Mucosa of rectum (tissue), 2 donors: ENCODE results near the gene CNFN.

ENCODE experiments used
- H3K27ac ChIP-seq, 2 donors: one replicate each; pipeline ENCODE4 v1.7.0; 2013; ENCODE audit warnings: inconsistent platforms in 2 of 2, low read depth in 2 of 2, low read length in 2 of 2
- H3K27me3 ChIP-seq, 2 donors: one replicate each; pipeline ENCODE4 v1.7.0; 2013; ENCODE audit warnings: low read length in 2 of 2; ENCODE audit not compliant: control insufficient read depth in 2 of 2, insufficient read depth in 2 of 2
- H3K36me3 ChIP-seq, 2 donors: one replicate each; pipeline ENCODE4 v1.7.0; 2013; ENCODE audit warnings: low read length in 2 of 2; ENCODE audit not compliant: control insufficient read depth in 2 of 2, insufficient read depth in 2 of 2
- H3K4me1 ChIP-seq, 2 donors: one replicate each; pipeline ENCODE4 v1.7.0; 2013; ENCODE audit warnings: low read length in 2 of 2, mild to moderate bottlenecking in 1 of 2; ENCODE audit not compliant: control insufficient read depth in 2 of 2, insufficient read depth in 2 of 2
- H3K4me3 ChIP-seq, 2 donors: one replicate each; pipeline ENCODE4 v1.7.0; 2013; ENCODE audit warnings: low read length in 2 of 2
- H3K9ac ChIP-seq, 2 donors: one replicate each; pipeline ENCODE4 v1.7.0; 2013; ENCODE audit warnings: low read length in 2 of 2, low read depth in 1 of 2, mild to moderate bottlenecking in 1 of 2
- H3K9me3 ChIP-seq, 2 donors: one replicate each; pipeline ENCODE4 v1.7.0; 2013; ENCODE audit warnings: low read length in 2 of 2; ENCODE audit not compliant: control insufficient read depth in 2 of 2
- donor health status: healthy.
- donor health status: Normal muscosa, but diverticular disease.

Gene CNFN

DNA sequence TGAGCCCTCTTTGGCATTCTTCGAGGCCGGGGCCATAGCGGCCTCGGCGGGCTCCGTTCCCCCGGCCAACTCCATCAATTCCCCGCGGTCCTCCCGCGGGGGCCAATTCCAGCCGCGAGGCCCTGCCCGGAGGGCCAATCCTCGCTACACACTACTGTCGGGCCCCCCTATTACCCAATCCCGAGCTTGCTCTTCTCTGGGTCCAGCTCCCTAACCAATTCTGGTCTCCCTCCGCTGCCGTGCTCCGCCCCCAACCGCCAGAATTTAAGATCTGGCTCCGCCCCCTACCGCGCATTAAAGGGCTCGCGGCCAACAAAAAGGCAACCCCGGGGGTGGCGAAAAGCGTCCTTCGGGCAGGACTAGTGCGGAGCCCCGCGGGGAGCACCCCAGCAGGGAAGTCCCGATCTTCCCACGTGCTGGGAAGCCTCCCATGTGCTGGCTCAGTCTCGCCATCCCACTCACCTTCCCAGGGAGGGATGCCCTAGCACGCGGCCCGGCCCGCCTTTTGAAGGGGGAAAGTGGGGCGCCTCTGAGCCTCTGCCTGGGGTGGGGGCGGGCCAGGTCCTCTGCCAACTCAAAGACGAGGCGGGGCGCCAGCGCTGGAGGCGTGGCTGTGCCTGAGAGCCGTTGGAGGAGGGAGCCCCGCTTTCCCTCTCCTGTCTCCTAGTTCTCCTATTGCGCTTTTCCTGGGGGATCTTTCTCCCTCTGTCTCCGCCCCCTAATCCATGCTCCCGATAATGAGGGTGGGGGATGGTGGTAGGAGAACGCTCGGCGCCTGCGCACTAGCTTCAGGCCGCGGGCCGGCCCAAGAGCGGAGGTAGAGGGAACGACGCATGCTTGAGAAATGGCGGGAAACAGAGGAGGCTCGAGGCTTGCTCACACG lies 33.6 kb upstream of the CNFN start:
- H3K4me1 ChIP-seq, result peaks cover 18 to 30% of the 10 kb centered on the region in 2 donors

DNA sequence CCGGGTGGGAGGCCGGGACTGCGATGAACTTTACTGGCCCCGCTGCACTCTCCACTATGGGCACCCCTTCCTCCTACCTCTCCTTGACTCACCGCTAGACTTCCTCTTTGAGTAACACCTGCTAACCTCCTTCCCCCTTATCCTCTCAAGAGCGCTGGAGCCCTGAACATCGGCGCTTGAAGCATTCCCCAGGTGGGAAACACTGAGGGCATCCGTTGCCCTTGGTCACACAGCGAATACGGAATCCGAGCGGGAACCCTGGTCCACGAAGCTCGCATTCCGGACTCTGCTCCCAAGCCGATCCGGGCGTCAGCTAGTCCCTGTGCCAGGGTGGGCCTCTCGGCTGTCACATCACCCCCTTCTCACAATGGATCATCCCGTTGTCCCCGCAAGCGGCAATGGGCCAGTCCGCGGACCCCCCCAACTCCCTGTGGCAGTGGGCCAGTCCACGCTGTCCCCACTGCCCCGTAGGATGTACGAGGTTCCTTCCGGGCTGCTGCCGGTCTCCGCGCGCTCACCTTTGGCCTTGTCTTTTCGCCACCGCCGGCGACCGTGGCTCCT lies 32.9 kb upstream of the CNFN start:
- Histone ChIP-seq H3K36me3 (no peaks in the 10 kb centered on the region), H3K4me1 (peaks cover 18 to 30% of the 10 kb centered on the region in 2 donors), H3K9ac (peak overlapping the region; percentile 55 to 80), H3K4me3 (peak overlapping the region; percentile 54 to 85), H3K9me3 (no peaks in the 10 kb centered on the region), H3K27ac (peak overlapping the region; percentile 19 to 71), H3K27me3 (peaks cover 4 to 6% of the 10 kb centered on the region in 2 donors)

More for the DNA sequence above, 33.6 kb upstream of the CNFN start:
- Histone ChIP-seq H3K9ac (peak overlapping the region; percentile 55 to 80), H3K36me3 (no peaks in the 10 kb centered on the region), H3K27ac (peak overlapping the region; percentile 19 to 71), H3K4me3 (peak overlapping the region; percentile 54 to 85), H3K27me3 (peaks cover 4 to 6% of the 10 kb centered on the region in 2 donors), H3K9me3 (no peaks in the 10 kb centered on the region)

DNA sequence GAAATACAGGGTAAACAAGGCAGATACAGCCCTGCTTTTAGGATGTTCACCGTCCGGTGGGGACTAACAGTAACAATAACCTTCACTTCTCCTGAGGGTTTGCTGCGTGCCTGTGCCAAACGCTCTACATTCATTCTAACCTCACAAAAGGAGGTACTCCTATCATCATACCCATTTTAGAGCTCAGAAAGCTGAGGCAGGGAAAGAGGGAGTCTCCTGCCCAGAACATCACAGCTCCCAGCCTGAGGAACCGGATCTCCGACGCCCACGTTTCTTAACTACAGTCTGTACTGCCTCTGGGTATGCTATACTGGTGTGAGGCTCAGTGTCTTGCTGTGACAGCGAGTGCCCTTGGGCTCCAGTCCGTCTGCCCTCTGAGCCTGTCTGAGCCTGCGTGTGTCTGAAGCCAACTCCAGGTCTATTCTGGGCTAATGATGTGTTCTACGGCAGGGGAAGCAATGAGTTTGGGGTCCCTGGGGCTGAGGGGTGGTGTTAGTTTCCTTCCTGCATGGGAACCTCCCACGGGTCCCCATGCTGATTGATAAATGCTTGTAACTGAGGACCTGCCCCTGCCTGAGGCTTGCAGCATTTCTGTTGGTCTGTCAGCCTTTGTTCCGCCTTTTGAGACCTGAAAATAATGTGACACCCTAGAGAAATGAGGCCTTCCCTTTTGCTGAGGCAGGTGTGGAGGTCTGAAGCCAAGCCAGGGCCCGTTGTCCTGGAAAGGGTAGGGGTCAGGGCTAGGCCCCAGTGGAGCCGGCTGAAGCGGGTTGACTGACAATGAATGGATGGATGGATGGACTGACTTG lies 32.2 kb upstream of the CNFN start:
- H3K9ac ChIP-seq, result peak overlapping the region; percentile 55 to 80
- H3K27ac ChIP-seq, result peak overlapping the region in 1 of 2 donors; percentile 71
- peak overlapping the region; percentile 54 to 85 for H3K4me3 ChIP-seq

DNA sequence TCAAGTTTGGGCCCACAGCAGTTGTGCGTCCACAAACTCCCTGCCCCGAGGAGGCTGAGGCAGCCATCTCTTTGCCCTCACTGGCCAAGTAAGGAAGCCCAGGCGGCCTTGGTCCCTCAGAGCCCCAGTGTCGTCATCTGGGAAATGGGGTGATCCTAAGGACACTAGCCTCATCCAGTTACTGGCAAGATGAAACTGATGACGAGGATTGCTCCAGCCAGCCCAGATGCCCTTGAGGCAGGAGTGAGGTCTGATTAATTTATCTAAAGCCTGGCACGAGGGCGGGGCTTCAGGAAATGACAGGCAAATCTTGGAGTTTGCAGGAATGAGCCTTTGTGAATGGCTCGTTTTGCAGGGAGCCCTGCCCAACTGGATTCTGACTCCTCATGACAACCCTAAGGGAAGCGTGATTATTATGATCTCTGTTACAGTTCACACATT lies 31.5 kb upstream of the CNFN start:
- H3K27ac ChIP-seq, result no peak overlapping the region
- H3K4me3 ChIP-seq, result no peak overlapping the region
- H3K9me3 ChIP-seq, result no peaks in the 10 kb centered on the region
- H3K27me3 ChIP-seq, result peaks cover 4 to 6% of the 10 kb centered on the region in 2 donors
- no peaks in the 10 kb centered on the region for H3K36me3 ChIP-seq
- no peak overlapping the region for H3K9ac ChIP-seq
- H3K4me1 ChIP-seq, result peaks cover 18 to 30% of the 10 kb centered on the region in 2 donors

More for the DNA sequence above, 32.2 kb upstream of the CNFN start:
- Histone ChIP-seq H3K27me3 (peaks cover 4 to 6% of the 10 kb centered on the region in 2 donors), H3K4me1 (peaks cover 18 to 30% of the 10 kb centered on the region in 2 donors), H3K36me3 (no peaks in the 10 kb centered on the region), H3K9me3 (no peaks in the 10 kb centered on the region)

DNA sequence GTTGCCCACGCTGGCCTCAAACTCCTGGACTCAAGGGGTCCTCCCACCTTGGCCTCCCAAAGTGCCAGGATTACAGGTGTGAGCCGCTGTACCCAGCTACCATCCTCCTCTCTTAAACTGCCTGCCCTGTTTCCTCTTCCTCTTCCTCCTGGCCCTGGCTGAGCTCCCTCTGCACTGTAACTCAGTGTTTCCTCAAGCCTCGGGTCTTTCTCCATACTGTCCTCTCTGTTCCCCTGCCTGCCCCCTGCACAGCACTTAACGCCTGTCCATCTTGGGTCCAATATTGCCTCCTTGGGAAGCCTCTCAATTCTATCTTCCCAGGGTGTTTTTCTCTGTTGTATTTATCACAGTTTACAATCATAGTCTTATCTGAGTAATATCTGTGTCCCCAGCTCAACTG lies 31.0 kb upstream of the CNFN start:
- Histone ChIP-seq H3K9ac (no peak overlapping the region), H3K4me1 (peaks cover 18 to 30% of the 10 kb centered on the region in 2 donors), H3K27ac (no peak overlapping the region), H3K9me3 (no peaks in the 10 kb centered on the region), H3K36me3 (no peaks in the 10 kb centered on the region), H3K27me3 (peaks cover 4 to 6% of the 10 kb centered on the region in 2 donors), H3K4me3 (no peak overlapping the region)

DNA sequence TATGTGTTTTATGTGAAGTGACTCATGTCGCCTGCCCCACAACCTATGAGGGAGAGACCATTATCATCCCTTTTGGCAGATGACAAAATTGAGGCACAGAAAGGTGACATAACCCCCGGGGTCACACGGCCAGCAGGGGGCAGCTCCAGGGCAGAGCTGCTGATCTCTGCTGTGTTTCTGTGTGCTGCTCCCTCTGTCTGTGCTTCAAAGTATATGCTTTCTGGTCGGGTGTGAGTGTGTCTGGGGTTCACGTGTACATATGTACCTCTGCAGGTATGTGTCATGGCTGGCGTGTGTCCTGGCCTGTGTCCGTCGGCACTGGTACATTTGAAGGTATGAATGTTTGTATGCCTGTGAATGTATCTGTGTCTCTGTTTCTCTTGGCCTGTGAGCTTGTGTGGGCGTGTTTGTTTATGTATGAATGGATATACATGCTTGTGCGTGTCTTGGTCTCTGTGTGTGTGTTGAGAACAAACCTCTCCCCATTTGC lies 30.0 kb upstream of the CNFN start:
- Histone ChIP-seq H3K36me3 (no peaks in the 10 kb centered on the region), H3K27ac (no peak overlapping the region), H3K27me3 (peaks cover 4% of the 10 kb centered on the region in 2 donors), H3K4me3 (no peak overlapping the region), H3K9me3 (no peaks in the 10 kb centered on the region), H3K4me1 (peaks cover 18 to 30% of the 10 kb centered on the region in 2 donors), H3K9ac (no peak overlapping the region)

DNA sequence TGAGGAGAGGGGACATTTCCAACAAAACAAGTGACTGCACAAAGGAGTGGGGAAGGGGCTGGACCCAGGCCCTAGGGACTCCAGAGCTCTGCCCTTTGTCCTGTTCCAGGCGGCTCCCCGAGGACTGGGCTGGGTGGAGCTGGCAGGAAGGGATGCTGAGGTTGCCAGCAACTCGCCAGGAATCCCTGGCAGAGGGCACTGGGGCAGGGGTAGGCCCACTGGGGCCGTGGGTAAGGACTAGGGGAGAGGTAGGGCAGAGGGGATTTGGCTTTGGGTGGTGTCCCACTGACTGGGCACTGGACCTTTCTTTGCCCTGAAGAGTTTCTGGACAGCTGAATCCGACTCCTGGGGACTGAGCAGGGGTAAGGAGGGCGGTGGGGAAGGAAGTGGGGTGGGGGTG lies 29.2 kb upstream of the CNFN start:
- Histone ChIP-seq H3K9me3 (no peaks in the 10 kb centered on the region), H3K4me3 (no peak overlapping the region), H3K27me3 (peaks cover 0 to 3% of the 10 kb centered on the region in 2 donors), H3K9ac (no peak overlapping the region), H3K27ac (no peak overlapping the region), H3K36me3 (no peaks in the 10 kb centered on the region), H3K4me1 (peaks cover 18 to 30% of the 10 kb centered on the region in 2 donors)

DNA sequence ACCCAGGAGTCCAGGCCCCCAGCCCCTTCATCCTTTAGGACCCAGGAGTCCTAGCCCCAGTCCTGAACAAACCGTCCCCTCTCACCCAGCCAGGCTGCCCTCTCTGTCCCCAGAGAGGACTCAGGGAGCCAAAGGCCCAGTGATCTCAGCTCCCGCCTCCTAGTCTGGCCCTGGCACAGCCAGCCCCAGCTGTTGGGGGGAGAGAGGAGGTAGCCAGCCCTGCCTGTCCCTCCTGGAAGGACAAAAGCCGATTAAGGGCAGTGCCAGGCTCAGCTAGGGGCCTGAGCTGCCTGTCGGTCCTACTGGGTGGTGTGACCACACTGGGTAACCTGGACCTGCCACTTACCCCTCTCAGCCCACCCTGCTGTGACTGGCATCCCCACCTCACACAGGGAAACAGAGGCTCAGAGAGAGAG lies 22.6 kb upstream of the CNFN start:
- peaks cover 5 to 6% of the 10 kb centered on the region in 2 donors for H3K4me1 ChIP-seq
- no peaks in the 10 kb centered on the region for H3K36me3 ChIP-seq
- H3K27me3 ChIP-seq, result no peaks in the 10 kb centered on the region
- H3K4me3 ChIP-seq, result no peak overlapping the region
- no peak overlapping the region for H3K27ac ChIP-seq
- H3K9me3 ChIP-seq, result no peaks in the 10 kb centered on the region
- no peak overlapping the region for H3K9ac ChIP-seq

DNA sequence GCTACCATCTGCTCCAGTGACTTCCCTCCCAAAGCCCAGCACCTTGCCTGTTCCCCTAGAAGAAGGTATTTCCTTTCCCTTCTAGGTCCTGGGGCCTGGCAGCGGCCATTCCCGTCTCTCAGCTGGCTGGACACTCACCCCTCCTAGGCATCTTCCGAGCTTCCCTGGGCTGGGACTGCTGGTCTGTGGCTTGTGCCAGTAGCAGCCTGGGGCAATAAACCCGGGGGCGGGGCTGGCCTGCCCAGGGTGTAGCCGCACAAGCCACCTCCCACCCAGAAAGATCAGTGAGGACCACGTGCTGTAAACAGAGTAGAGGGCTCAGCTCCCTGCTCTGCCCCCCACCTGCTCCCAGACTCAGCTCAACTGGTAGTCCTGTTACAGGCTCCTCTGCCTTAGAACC lies 22.1 kb upstream of the CNFN start:
- H3K27me3 ChIP-seq, result no peaks in the 10 kb centered on the region
- H3K4me1 ChIP-seq, result peaks cover 5 to 6% of the 10 kb centered on the region in 2 donors
- H3K9me3 ChIP-seq, result no peaks in the 10 kb centered on the region
- H3K27ac ChIP-seq, result no peak overlapping the region
- H3K4me3 ChIP-seq, result no peak overlapping the region
- no peak overlapping the region for H3K9ac ChIP-seq
- no peaks in the 10 kb centered on the region for H3K36me3 ChIP-seq
